HCT116 (cell line): ENCODE measurements around the gene NR6A1. TPM values are rescaled to one million over a fixed set of nuclear protein-coding genes. Genes with fewer than 3 reads are reported as not detected.

Experiments used
- ATAC-seq: fragments of 200-7000 bp; cut with Tn5 transposase; 2 replicates; pipeline ENCODE4 v1.9.1; 2020; ENCODE audit warnings: mild to moderate bottlenecking, moderate library complexity
- BruUV-seq: library from RNA; stranded (reverse); fragments of 400-500 nt; replicated peaks from 2 replicates; lab custom pipeline; 2021; lab: Mats Ljungman, UMichigan
- CTCF ChIA-PET: fragments of 300-600 bp; sonication (Branson Sonifier 250); formaldehyde crosslinking; loops from one replicate; lab custom pipeline; 2021; ENCODE audit warnings: antibody characterized with exemption; lab: Charles Lee
- POLR2A ChIA-PET: fragments of 300-600, 350-600 bp; sonication (Branson Sonifier 250); formaldehyde crosslinking; loops from one replicate; lab custom pipeline; 2021; ENCODE audit warnings: antibody characterized with exemption; lab: Charles Lee
- RAD21 ChIA-PET, 2 experiments: fragments of 300-600 bp; sonication (Branson Sonifier 250); formaldehyde crosslinking; loops; one replicate each; lab custom pipeline; 2023; ENCODE audit warnings: low total read pairs in 2 of 2; ENCODE audit not compliant: uncharacterized antibody in 2 of 2, unreplicated experiment in 2 of 2, low non-redundant PET in 1 of 2; lab: Charles Lee
- DNase-seq: peaks from one replicate; pipeline ENCODE4 v3.0.0-alpha.2; 2010; ENCODE audit warnings: low read depth, low spot score
- H2AFZ ChIP-seq: fragments of 200-600 bp; shearing (Covaris generic), sonication (generic); 2 replicates; pipeline ENCODE4 v1.6.1; 2017; ENCODE audit warnings: low read depth, mixed run types, mixed read lengths, antibody characterized with exemption, low read length; ENCODE audit not compliant: poor library complexity, severe bottlenecking
- H3K27ac ChIP-seq: 2 replicates; pipeline ENCODE4 v1.5.1; 2012; ENCODE audit warnings: low read depth, low read length
- H3K27me3 ChIP-seq: fragments of 200-600 bp; sonication (generic); 2 replicates; pipeline ENCODE4 v1.6.1; 2016; ENCODE audit warnings: mixed run types, low read length, mixed read lengths; ENCODE audit not compliant: insufficient read depth
- H3K36me3 ChIP-seq, 2 experiments: fragments of 200-500 bp in 1 of 2; fragments of 200-600 bp in 1 of 2; sonication (Bioruptor generic) in 1 of 2; sonication (generic) in 1 of 2; 2 replicates each; pipeline versions ENCODE4 v1.5.1 to v1.6.1; 2014 to 2016; ENCODE audit warnings: low read length in 2 of 2, inconsistent platforms in 1 of 2, mixed read lengths in 1 of 2, mixed run types in 1 of 2; ENCODE audit not compliant: insufficient read depth in 2 of 2, control insufficient read depth in 1 of 2
- H3K4me1 ChIP-seq, 2 experiments: fragments of 200-600 bp in 1 of 2; sonication (generic) in 1 of 2; 2 replicates each; pipeline versions ENCODE4 v1.5.1 to v1.6.1; 2012 to 2017; ENCODE audit warnings: low read length in 2 of 2, inconsistent platforms in 1 of 2, mild to moderate bottlenecking in 1 of 2, mixed read lengths in 1 of 2, mixed run types in 1 of 2, moderate library complexity in 1 of 2; ENCODE audit not compliant: insufficient read depth in 2 of 2, control insufficient read depth in 1 of 2
- H3K4me2 ChIP-seq: fragments of 200-600 bp; sonication (generic); 2 replicates; pipeline ENCODE4 v1.6.1; 2017; ENCODE audit warnings: mixed run types, low read length, mixed read lengths
- H3K4me3 ChIP-seq, 2 experiments: fragments of 200-600 bp in 1 of 2; sonication (generic) in 1 of 2; replicated peaks in 1 of 2; 2 replicates each; pipeline ENCODE4 v1.5.1; 2011 to 2016; ENCODE audit warnings: low read length in 2 of 2, control low read depth in 1 of 2, low read depth in 1 of 2, mild to moderate bottlenecking in 1 of 2, mixed read lengths in 1 of 2, mixed run types in 1 of 2
- H3K79me2 ChIP-seq: fragments of 200-600 bp; sonication (generic); 2 replicates; pipeline ENCODE4 v1.6.1; 2017; ENCODE audit warnings: mild to moderate bottlenecking, mixed run types, low read length, moderate library complexity, mixed read lengths; ENCODE audit not compliant: insufficient read depth
- H3K9ac ChIP-seq: fragments of 200-600 bp; sonication (generic); 2 replicates; pipeline ENCODE4 v1.6.1; 2016; ENCODE audit warnings: low read length, mixed read lengths
- H3K9me2 ChIP-seq: fragments of 200-600 bp; sonication (generic), shearing (Covaris generic); 2 replicates; pipeline ENCODE4 v1.6.1; 2017; ENCODE audit warnings: mixed run types, mild to moderate bottlenecking, moderate library complexity; ENCODE audit not compliant: insufficient read depth
- H3K9me3 ChIP-seq, 2 experiments: fragments of 200-500 bp in 1 of 2; fragments of 200-600 bp in 1 of 2; sonication (Bioruptor generic) in 1 of 2; sonication (generic) in 1 of 2; 2 replicates each; pipeline ENCODE4 v1.6.1; 2014 to 2017; ENCODE audit warnings: low read length in 2 of 2, mixed read lengths in 2 of 2, inconsistent platforms in 1 of 2, low read depth in 1 of 2, mild to moderate bottlenecking in 1 of 2, mixed run types in 1 of 2, moderate library complexity in 1 of 2; ENCODE audit not compliant: control insufficient read depth in 1 of 2, insufficient read depth in 1 of 2
- H4K20me1 ChIP-seq: fragments of 200-600 bp; sonication (generic), shearing (Covaris generic); 2 replicates; pipeline ENCODE4 v1.6.1; 2017; ENCODE audit warnings: mixed run types, mild to moderate bottlenecking, moderate library complexity; ENCODE audit not compliant: insufficient read depth
- CTCF ChIP-seq, 3 experiments: fragments of 200-600 bp in 1 of 3; sonication (generic) in 1 of 3; IDR thresholded peaks in 2 of 3; conservative IDR thresholded peaks in 1 of 3; 2 replicates each; pipeline ENCODE4 v1.5.1; 2012 to 2017; ENCODE audit warnings: low read depth in 2 of 3, low read length in 2 of 3, antibody characterized with exemption in 1 of 3, borderline replicate concordance in 1 of 3, control low read depth in 1 of 3, mild to moderate bottlenecking in 1 of 3, mixed read lengths in 1 of 3, mixed run types in 1 of 3, moderate library complexity in 1 of 3; ENCODE audit not compliant: insufficient read depth in 1 of 3
- EZH2phosphoT487 ChIP-seq: fragments of 200-600 bp; IDR thresholded peaks from 2 replicates; pipeline ENCODE4 v1.6.1; 2018; ENCODE audit warnings: antibody characterized with exemption, borderline replicate concordance
- RAD21 ChIP-seq: IDR thresholded peaks from 2 replicates; pipeline ENCODE4 v1.6.1; 2012; ENCODE audit warnings: low read depth, mild to moderate bottlenecking
- SIN3A ChIP-seq: IDR thresholded peaks from 2 replicates; pipeline ENCODE4 v1.6.1; 2012; ENCODE audit warnings: low read depth
- SRF ChIP-seq: IDR thresholded peaks from 2 replicates; pipeline ENCODE4 v1.6.1; 2012; ENCODE audit warnings: low read depth
- YY1 ChIP-seq: IDR thresholded peaks from 2 replicates; pipeline ENCODE4 v1.6.1; 2011; ENCODE audit warnings: low read length, low read depth, moderate library complexity, mild to moderate bottlenecking; ENCODE audit not compliant: insufficient replicate concordance; ENCODE audit errors: extremely low read depth
- ZNF274 ChIP-seq: fragments of 200-500 bp; sonication (Bioruptor generic); IDR thresholded peaks from 2 replicates; pipeline ENCODE4 v1.6.1; 2014; ENCODE audit warnings: mild to moderate bottlenecking, low read depth, low read length, inconsistent platforms
- intact Hi-C: fragments of 100-400 bp; cut with micrococcal nuclease; formaldehyde crosslinking; loops from 2 replicates; pipeline ENCODE4 v1.10.0; 2022
- total RNA-seq: library from RNA; stranded (reverse); gene quantifications from one replicate; pipeline ENCODE4 v1.2.1, GENCODE V29; 2021; ENCODE audit not compliant: unreplicated experiment
- TF ChIP-seq, protein P1 (sequence below): IDR thresholded peaks from 2 replicates; pipeline ENCODE4 v1.6.1; 2012

Gene NR6A1
- total RNA-seq, 1 experiment from 2014 or later, result 9.9 TPM

DNA sequence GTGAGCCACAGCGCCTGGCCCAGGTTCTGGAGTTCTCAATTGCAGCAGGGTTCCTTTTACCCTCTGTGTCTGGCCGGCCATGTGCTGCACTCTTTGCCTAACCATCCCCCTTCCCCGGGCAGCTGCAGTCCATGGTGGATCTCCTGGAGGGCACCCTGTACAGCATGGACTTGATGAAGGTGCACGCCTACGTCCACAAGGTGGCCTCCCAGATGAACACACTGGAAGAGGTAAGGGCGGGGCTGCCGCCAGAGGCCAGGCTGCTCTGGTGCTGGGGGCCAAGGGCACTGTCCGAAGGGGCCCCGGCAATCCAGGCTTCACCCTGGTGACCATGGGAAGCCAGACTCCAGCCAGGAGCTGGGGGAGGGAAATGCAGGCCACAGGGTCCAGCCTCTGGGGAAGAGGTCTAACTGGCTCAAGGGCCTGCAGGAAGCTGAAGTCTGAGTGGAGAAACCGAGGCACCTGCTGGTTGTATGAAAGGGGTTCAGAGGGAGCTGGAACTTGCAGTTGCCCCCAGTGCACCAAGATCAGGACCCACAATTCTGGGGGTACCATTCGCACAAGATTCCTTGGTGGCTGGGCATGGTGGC is 23.9 kb upstream of the NR6A1 start:
- H3K9me3 ChIP-seq, result no peaks in the 10 kb centered on the region
- RAD21 ChIA-PET, result interaction anchor here (1.0 to 3.3 kb wide), 3 partner anchors 56 to 58 kb away, joined by 3 to 13 read pairs (median 6); partner anchors contain the start of gene WDR38 (in 2 of the 2)
- H3K9ac ChIP-seq, result no peak overlapping the region
- no peak overlapping the region for H3K4me3 ChIP-seq
- intact Hi-C loops, result loop anchor here (1.0 kb wide), 1 partner anchor 57 kb away; no protein-coding TSS in a partner anchor
- ATAC-seq (peak; percentile 97), DNase-seq (peak; percentile 51)
- BruUV-seq, result no TSS peak
- H3K9me2 ChIP-seq, result no peaks in the 10 kb centered on the region
- H3K4me2 ChIP-seq, result peak overlapping the region; percentile 33
- H3K4me1 ChIP-seq, result peaks cover 12 to 46% of the 10 kb centered on the region in 2 experiments
- H3K79me2 ChIP-seq, result no peaks in the 10 kb centered on the region
- no peak overlapping the region for H2AFZ ChIP-seq
- CTCF ChIA-PET, result interaction anchor here (0.5 to 3.3 kb wide), 3 partner anchors 48 to 58 kb away, joined by 3 to 30 read pairs (median 15); partner anchors contain the start of gene WDR38
- H3K36me3 ChIP-seq, result no peaks in the 10 kb centered on the region
- TF ChIP-seq YY1 (peak; percentile 56), SIN3A (no peak), CTCF (IDR thresholded peaks at IDR 0.05 in 2 of 3, conservative IDR thresholded peaks at IDR 0.05 in 1 of 3; ENCODE audit: borderline replicate concordance in 1 of 3, insufficient read depth in 1 of 3, low read depth in 2 of 3, low read length in 2 of 3) (peak; percentile 57 to 96 (median 62)), ZNF274 (no peak), EZH2phosphoT487 (no peak), SRF (no peak), RAD21 (peak; percentile 92)
- TF ChIP-seq, protein P1, sequence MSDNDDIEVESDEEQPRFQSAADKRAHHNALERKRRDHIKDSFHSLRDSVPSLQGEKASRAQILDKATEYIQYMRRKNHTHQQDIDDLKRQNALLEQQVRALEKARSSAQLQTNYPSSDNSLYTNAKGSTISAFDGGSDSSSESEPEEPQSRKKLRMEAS, result peak; percentile 48; the same call in 1 of the 2 replicates
- no peaks in the 10 kb centered on the region for H4K20me1 ChIP-seq
- no peak overlapping the region for H3K27ac ChIP-seq
- H3K27me3 ChIP-seq, result no peaks in the 10 kb centered on the region
- POLR2A ChIA-PET, result no interaction called here
